GM20000 (cell line): Measurements from ENCODE around the gene CNTN4.

Source experiments
- DNase-seq: peaks from one replicate; pipeline ENCODE4 v3.0.0; 2012; ENCODE audit warnings: low spot score
- TF ChIP-seq, protein P1 (sequence below): IDR thresholded peaks from 2 replicates; pipeline ENCODE4 v1.5.1; 2012; ENCODE audit warnings: mild to moderate bottlenecking, control low read depth; ENCODE audit errors: extremely low read depth, missing control alignments

CNTN4 gene

DNA sequence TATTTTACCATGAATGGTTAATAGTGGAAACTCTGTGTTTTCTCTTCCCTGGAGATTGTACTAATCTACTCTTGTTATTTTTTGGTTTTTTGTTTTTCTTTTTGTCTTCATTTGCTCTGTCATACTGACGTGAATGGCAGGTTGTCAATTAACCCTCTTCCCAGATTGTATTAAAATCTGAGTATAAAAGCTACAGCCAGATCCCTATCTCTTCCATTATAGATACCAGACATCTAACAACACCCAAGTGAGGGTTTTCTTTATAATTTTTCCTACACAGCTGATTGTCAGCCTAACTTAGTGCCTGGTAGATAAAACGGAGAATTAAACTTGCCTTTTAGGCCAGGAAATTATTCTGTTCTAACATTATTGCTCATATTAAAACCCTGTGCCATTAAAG is 848.9 kb downstream of the CNTN4 start:
- TF ChIP-seq, protein P1, sequence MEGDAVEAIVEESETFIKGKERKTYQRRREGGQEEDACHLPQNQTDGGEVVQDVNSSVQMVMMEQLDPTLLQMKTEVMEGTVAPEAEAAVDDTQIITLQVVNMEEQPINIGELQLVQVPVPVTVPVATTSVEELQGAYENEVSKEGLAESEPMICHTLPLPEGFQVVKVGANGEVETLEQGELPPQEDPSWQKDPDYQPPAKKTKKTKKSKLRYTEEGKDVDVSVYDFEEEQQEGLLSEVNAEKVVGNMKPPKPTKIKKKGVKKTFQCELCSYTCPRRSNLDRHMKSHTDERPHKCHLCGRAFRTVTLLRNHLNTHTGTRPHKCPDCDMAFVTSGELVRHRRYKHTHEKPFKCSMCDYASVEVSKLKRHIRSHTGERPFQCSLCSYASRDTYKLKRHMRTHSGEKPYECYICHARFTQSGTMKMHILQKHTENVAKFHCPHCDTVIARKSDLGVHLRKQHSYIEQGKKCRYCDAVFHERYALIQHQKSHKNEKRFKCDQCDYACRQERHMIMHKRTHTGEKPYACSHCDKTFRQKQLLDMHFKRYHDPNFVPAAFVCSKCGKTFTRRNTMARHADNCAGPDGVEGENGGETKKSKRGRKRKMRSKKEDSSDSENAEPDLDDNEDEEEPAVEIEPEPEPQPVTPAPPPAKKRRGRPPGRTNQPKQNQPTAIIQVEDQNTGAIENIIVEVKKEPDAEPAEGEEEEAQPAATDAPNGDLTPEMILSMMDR = no peak

DNA sequence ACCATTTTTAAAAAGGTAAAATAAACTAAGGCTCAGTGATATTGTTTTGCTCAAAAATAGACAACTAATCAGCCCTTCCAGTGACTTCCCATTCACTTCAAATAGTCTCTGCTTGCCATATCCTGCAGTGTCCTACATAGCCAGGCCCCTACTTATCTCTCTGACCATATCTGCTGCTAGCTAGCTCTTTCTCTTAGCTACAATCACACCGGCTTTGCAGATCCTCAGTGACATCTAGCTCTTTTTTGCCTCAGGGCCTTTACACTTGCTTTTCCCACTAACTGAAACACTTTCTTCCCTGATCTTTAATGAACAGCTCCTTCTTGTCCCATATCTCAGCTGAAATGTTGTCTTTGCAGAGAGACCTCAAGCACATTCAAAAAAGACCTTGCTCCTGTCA is 850.2 kb downstream of the CNTN4 start:
- no peak for DNase-seq
- TF ChIP-seq, protein P1 = no peak

More for the DNA sequence above, 848.9 kb downstream of the CNTN4 start:
- DNase-seq = no peak

DNA sequence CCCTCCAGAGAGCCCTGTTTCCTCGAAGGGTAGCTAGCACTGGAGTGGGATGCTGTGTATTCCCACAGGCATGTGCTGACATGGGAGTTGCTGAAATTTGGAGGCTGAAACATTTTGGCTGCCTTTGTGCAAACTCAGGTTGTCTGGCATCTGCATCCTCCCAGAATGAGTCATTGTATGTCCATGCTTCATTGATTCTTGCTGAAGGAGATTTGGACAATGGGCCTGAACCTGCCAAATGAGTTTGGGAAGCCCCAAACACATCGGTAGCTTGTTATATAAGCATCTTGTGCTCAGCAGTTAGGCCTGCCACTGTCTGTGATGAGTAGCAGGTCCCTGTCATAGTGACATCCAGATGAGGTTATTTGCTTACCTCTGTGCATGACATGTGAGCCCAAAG is 851.5 kb downstream of the CNTN4 start:
- TF ChIP-seq, protein P1 = no peak

DNA sequence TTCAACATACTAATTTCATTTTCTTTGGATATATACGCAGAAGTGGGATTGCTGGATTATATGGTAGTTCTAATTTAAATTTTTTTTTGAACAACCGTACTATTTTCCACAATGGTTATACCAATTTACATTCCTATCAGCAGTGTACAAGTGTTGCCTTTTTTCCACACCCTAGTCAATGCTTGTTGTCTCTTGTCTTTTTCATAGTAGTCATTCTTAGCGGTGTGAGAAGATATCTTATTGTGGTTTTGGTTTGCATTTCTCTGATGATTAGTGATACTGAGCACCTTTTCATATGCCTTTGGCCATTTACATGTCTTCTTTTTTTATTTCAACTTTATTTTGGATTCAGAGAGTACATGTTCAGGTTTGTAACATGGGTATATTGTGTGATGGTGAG is 858.4 kb downstream of the CNTN4 start:
- TF ChIP-seq, protein P1 = no peak
- no peak for DNase-seq

More for the DNA sequence above, 851.5 kb downstream of the CNTN4 start:
- DNase-seq = no peak

DNA sequence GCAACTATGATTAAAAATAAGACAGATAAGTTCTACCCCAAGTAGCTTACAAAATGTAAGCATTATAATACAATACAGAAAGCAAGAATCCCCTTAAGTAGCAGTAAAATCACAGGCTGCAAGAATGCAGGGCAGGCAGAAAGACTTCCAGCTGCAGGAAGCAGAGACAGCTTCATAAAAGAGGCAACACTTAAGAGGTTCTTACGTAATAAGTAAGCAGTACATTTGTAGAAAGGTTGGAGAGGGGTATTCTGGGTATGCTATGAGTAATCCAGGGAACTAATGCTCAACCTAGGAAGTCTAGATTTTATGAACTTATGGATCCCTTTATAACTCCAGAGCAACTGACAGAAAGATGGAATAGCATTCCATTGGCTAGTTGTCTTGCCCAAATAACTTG is 859.9 kb downstream of the CNTN4 start:
- DNase-seq = no peak
- TF ChIP-seq, protein P1 = no peak

DNA sequence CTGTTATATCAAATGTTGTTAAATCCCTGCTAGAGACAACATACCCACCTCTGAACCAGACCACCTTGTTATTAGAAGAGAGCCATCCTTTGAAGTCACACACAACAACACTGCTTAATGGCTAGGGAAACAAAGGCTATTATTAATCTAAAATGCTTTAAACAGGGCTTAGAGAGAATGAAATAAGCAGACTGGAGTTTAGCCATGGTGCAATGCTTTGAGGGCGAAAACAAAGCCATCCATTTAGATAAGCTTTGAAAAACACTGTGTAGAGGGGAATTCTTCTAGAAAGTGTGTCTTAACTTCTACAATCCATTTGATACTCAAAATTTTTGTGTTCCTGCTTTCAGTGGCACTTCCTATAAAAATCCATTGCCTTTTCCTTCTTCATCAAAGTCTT is 862.9 kb downstream of the CNTN4 start:
- TF ChIP-seq, protein P1 = no peak
- no peak for DNase-seq

DNA sequence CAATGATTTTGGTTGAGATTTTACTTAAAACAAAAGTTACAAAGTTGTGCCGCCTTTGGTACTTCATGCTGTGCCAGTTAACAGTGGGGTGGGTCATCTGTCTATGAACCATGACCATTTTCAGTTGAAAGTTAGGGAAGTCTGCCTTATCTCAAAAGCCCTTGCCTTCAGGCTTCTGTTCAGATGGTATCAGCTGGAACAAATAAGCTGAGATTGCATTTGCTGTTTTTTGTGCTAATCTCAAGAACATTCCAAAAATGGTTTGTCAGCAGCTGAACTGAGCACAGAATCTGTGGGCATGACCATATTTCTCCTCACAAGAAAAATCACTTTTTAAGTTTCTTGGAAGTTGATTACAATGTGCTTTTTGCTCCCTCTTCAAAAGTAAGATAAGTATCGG is 869.2 kb downstream of the CNTN4 start:
- DNase-seq = no peak

More for the DNA sequence above, 869.2 kb downstream of the CNTN4 start:
- TF ChIP-seq, protein P1 = no peak
